GM19193 (cell line): Measurements from ENCODE around the gene SOCS6.
A peak's percentile ranks its signal among the peaks of the same experiment; 100 is the strongest.

Experiments used
- POLR2A ChIP-seq: IDR thresholded peaks from 4 replicates; pipeline ENCODE4 v1.6.1; 2011; ENCODE audit not compliant: insufficient read depth, insufficient read length; ENCODE audit errors: extremely low read depth

Gene SOCS6

GRCh38 chr18:70288851-70289328, at the start of gene SOCS6:
Gene SOCS6 (plus strand): TSS chr18:70289045. CDS start chr18:70324669, 35,624 bp downstream.
- peak; percentile 72 for TF ChIP-seq POLR2A

GRCh38 chr18:70243131-70243929, 45.5 kb upstream of the SOCS6 start:
- no peak for TF ChIP-seq POLR2A

- TF ChIP-seq POLR2A: no peak
Observed at GRCh38 chr18:70246061-70246466, 42.8 kb upstream of the SOCS6 start.

- TF ChIP-seq POLR2A: no peak
Observed at GRCh38 chr18:70249118-70249517, 39.7 kb upstream of the SOCS6 start.

GRCh38 chr18:70250781-70251180, 38.1 kb upstream of the SOCS6 start:
- TF ChIP-seq POLR2A: no peak

- TF ChIP-seq POLR2A: no peak
Observed at GRCh38 chr18:70256184-70256583, 32.7 kb upstream of the SOCS6 start.

GRCh38 chr18:70256994-70257393, 31.9 kb upstream of the SOCS6 start:
- TF ChIP-seq POLR2A: no peak

- TF ChIP-seq POLR2A: no peak
Observed at GRCh38 chr18:70258243-70258642, 30.6 kb upstream of the SOCS6 start.

- no peak for TF ChIP-seq POLR2A
Observed at GRCh38 chr18:70260683-70261082, 28.2 kb upstream of the SOCS6 start.

GRCh38 chr18:70261141-70261788, 27.6 kb upstream of the SOCS6 start:
- TF ChIP-seq POLR2A: no peak

- TF ChIP-seq POLR2A: no peak
Observed at GRCh38 chr18:70263336-70263735, 25.5 kb upstream of the SOCS6 start.

- no peak for TF ChIP-seq POLR2A
Observed at GRCh38 chr18:70271742-70272141, 17.1 kb upstream of the SOCS6 start.

- no peak for TF ChIP-seq POLR2A
Observed at GRCh38 chr18:70273021-70273420, 15.8 kb upstream of the SOCS6 start.

- TF ChIP-seq POLR2A: no peak
Observed at GRCh38 chr18:70276416-70277191, 12.2 kb upstream of the SOCS6 start.

- TF ChIP-seq POLR2A: no peak
Observed at GRCh38 chr18:70279470-70279869, 9.4 kb upstream of the SOCS6 start.
